ENCODE data around the gene LRBA.
"Not testable (repeated sequence)": the region's sequence is repeated elsewhere in the genome, so short reads cannot be mapped to it uniquely, and the experiment has no call there.

The LRBA gene

DNA sequence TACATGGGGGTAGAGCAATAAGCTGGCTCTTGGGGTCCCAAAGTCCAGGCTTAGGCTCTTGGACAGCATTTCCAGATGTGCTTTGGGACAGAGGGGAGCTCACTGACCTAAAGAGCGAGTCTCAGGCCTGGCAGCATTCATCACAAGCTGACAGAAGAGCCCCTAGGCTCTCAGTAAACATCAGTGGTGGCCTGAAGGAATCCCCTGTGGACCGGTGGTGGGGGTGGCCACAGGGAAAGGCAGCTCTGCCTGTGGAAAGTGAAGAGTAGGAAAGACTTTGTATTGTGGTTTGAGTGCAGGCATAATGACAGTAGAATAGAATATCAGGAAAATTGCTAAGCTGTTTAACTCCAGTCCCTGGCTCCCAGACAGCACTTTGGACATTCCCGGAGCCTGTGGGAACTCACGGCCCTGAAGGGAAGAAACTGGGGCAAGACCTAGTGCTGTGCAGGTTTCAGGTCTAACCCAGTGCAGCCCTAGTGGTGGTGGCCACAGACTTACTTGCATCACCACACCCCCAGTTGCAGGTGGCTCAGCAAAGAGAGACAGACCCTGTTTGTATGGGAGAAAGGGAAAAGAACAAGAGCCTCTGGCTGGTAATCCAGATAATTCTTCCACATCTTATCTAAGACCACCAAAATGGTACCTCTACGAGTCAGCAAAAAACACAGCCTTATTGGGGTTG is 291.2 kb downstream of the LRBA start:
- no peak for DNase-seq

DNA sequence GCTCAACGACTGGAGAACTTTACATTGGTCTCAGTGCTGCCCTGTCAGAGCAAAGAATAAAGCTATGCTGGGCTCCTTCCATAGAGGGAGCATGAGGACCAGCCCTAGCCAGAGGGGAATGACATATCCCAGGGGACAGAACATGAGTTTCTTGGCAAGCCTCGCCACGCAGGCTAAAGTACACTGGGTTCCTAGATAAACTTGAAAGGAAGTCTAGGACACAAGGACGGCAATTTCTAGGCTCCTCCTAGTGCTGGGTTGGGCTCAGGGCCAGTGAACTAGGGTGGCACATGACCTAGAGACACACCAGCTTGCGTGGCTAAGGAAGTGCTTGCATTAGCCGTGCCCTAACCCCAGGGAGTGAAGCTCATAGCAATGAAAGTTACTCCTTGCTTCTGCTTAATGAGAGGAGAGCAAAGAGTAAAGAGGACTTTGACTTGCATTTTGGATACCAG is 292.1 kb downstream of the LRBA start:
- DNase-seq, result no peak

- no peak for DNase-seq
Measured at GRCh38 chr4:150720973-150721518, 294.0 kb downstream of the LRBA start.

DNA sequence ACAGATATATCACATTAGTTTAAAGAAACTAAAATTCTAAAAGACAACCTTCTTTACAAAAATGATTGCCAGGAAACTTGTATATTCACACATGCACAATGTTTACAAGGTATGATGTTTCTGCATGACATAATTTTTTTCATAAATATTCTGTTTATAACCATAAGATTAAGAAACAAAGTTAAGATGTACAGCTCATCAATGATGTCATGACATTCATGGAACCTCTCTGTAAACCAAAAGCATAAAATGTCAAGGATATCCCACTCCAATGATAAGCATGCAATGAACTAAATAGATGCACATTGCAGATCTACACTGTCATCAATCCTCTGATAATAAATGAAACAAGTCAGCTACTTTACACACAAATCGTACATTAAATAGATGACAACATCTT is 297.1 kb downstream of the LRBA start:
- no peak for DNase-seq

- no peak for DNase-seq
Measured at GRCh38 chr4:150714462-150715438, 300.3 kb downstream of the LRBA start.

DNA sequence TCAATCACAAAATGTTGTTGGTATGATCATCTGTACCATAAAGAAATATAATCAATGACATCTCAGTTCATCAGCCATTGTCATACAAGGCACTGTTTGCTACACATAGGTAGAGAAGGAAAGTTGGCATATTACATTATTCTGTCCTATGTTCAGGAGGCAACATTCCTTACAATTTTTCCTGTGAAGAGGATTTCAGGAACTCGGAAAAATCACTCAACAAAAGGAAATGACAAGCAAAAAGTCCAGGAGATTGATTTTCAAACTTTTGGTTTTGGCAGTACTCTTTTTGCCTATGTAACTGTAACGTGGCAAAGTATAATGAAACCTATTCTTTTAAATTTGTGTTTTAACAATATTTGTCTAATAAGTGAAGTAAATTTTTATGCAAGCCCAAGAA is 301.8 kb downstream of the LRBA start:
- no peak for DNase-seq

GRCh38 chr4:150710770-150711375 is 304.2 kb downstream of the LRBA start:
- no peak for DNase-seq

- no peak for DNase-seq
Measured at GRCh38 chr4:150708004-150708403, 307.1 kb downstream of the LRBA start.

DNA sequence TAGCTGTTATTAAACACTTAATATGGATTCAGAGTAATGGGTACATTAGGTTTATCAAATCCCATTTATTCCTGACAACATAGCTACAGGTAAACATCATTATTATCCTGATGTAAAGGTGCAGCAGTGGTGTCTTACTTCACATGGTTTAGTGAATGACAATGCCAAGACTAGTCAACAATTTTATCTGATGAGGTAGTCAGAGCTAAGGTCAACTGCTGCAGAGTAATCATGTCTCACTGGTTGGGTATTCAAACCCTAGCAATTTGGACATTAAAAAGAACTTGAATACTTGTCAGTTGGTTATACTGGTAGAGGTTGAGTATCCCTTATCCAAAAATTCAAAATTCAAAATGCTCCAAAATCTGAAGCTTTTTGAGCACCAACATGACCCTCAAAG is 315.5 kb downstream of the LRBA start:
- no peak for DNase-seq

DNA sequence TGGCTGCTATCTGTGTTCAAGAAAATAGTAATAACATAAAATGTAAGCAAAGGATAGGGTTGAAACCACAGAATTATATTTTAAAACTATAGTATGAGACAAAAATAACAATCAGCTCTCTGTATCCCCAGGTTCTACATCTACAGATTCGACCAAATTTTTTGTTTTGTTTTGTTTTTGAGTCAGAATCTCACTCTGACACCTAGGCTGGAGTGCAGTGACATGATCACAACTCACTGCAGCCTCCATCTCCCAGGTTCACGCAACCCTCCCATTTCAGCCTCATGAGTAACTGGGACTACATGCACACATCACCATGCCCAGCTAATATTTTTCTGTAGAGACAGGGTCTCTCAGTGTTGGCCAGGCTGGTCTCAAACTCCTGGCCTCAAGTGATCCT is 319.9 kb downstream of the LRBA start:
- no peak for DNase-seq

- DNase-seq, result no peak
Measured at GRCh38 chr4:150694438-150694837, 320.6 kb downstream of the LRBA start.

DNA sequence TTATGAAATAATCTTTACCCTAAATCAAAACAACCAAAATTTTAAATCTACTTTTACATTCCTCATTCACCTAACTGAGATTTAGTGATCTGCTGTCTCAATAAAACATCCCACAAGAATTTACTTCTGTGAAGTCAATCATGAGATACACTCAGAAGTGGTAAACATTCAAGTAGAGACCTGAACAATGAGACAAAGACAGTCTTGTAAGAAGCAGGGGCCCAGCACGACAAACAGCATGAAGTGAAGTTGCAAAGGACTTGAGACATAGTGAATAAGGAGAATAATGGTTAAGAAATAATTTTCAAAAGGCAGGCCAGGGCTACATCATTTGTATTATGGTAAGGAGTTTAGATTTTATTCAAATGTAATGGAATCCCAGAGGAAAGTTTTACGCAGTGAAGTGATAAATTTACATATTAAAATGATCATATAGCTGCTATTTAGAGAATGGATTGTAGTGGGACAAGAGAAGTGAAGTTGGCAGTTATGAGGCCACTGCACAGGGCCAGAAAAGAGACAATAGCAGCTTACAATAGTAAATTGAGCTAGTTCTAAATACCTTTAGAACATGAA is 331.2 kb downstream of the LRBA start:
- DNase-seq, result no peak

GRCh38 chr4:150682126-150682525 is 333.0 kb downstream of the LRBA start:
- DNase-seq, result no peak

DNA sequence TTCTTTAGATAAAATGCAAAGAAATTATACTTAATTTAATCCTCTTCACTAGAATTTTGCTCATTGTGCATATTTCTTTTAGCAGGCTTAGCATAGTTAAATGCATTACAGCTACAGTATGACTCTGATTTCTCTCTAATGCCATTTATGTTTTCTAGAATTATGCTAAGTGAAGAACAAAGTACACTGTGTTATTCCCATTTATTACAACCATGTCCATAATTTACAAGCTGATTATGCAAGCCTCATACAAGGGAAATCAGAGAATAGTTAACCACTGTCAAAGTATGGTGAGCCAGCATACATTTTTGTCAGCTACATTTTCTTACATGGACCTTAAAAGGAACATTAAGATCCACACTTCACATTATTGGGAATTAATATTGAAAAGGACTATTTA is 334.0 kb downstream of the LRBA start:
- no peak for DNase-seq

GRCh38 chr4:150680651-150681050 is 334.4 kb downstream of the LRBA start:
- DNase-seq, result no peak

DNA sequence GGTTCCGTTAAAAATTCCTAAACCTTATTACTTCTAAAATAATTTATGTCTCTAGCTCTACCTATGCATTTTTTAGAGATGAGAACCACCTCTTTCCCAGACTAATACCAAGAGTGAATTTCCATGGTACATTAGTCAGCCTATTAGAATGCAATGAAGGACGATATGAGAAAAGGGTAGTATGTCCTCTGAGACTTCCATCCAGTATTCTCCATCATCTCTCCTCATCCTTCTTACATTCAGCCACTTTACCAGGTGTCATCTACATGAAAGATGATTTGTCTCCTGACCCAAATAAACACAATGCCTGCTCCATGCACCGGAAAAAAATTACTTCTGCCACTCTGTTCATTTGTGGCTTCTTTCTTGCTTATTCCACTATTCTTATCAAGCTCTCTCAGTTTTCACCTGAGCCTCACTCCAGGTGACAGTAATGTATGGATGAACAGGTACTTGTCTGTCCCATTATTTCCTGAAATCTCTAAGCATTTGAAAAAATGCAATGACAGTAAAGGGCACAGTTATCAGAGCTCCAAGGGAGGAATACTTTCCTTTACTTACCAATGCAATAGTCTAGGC is 335.2 kb downstream of the LRBA start:
- no peak for DNase-seq

- DNase-seq, result no peak
Measured at GRCh38 chr4:150679018-150679764, 335.9 kb downstream of the LRBA start.

- no peak for DNase-seq
Measured at GRCh38 chr4:150673793-150674192, 341.3 kb downstream of the LRBA start.

DNA sequence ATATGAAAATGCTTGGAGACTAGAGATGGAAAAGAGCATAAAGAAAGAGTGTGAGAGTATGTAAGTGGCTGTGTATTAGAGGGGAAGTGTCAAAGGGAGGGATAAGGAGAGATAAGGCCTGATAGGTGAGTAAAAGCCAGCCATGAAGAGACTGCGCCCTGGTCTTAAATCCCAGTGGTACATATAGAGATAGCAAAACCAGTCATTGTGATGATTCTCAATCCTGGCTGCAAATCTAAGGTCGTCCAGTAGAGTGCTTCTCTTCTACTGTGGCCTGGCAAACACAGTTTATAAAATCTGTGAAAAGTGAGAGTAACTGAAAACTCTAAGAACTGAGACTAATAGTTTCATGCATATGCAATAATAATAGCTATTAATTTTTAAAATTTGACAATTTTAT is 346.3 kb downstream of the LRBA start:
- DNase-seq, result no peak

- no peak for DNase-seq
Measured at GRCh38 chr4:150664935-150665334, 350.1 kb downstream of the LRBA start.

GRCh38 chr4:150662686-150663085 is 352.4 kb downstream of the LRBA start:
- DNase-seq, result no peak

DNA sequence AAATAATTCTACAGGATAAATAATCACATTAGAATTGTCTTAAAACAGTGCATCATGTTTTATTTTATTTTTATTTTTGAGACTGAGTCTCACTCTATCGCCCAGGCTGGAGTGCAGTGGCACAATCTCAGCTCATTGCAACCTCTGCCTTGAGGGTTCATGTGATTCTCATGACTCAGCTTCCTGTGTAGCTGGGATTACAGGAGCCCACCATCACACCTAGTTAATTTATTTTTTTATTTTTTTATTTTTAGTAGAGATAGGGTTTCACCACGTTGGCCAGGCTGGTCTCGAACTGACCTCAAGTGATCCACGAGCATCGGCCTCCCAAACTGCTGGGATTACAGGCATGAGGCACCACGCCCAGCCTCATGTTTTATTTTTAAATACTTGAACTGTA is 353.5 kb downstream of the LRBA start:
- not testable (repeated sequence) for DNase-seq
